ENCODE measurements around the gene PAM. TPM values are rescaled to one million over a fixed set of nuclear protein-coding genes. Genes with fewer than 3 reads are reported as not detected.
"Not testable (repeated sequence)": the region's sequence is repeated elsewhere in the genome, so short reads cannot be mapped to it uniquely, and the experiment has no call there.

Gene PAM
- total and polyA plus RNA-seq, 12 donors = 234 to 580 (median 397) TPM

GRCh38 chr5:102743900-102744299 is 11.2 kb upstream of the PAM start:
- WGBS, 4 donors = 90 to 93% (median 93%) methylated on average over 4 of the region's 4 CpGs
- Histone ChIP-seq H3K36me3 (replicated peaks in 1 of 2) (no peaks in the 10 kb centered on the region), H3K27ac (no peak overlapping the region), H3K27me3 (no peaks in the 10 kb centered on the region), H3K9me3 (replicated peaks in 1 of 3) (no peaks in the 10 kb centered on the region), H3K4me3 (no peak overlapping the region), H3K4me1 (replicated peaks in 1 of 2) (no peaks in the 10 kb centered on the region)
- no peak for DNase-seq
- TF ChIP-seq POLR2A (IDR thresholded peaks at IDR 0.05) = no peak
- no peak for TF ChIP-seq CTCF (IDR thresholded peaks at IDR 0.05)
- intact Hi-C loops (cut with DNase I) = no loop called here

DNA sequence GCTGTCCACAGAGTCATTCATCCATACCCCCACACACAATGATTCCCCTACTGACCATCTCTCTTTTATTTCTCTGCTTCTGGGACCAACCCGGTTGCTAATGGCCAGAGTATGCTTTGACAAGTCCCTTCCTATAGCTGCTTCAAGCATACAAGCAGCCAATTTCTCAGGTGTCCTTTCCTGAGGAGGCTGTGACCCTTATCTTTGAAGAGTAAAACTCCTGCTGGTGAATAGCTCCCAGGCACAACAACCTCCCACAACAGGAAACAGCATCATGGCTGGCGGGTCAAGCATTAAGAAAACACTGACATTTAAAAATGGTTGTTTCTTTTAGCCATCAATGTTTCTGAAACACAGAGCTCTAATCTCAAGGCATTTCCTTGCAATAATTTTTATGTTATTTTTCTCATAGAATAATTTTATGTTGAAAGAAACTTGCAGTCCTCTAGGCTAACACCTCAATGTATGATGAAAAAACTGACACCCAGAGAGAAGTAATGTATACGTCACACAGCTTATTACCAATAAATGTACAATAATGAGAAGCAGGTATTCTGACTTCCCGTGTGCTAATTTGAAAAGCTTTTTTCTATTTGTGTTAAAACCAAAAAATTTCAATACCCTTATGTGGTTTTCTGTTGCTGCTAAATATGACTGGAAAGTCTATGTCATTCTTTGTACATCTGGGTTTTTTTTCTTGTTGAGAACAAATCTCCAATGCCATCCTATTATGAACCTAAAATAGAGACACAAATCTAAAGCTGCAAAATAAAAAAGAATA is 7.5 kb upstream of the PAM start:
- H3K9me3 ChIP-seq (replicated peaks in 1 of 3) = no peaks in the 10 kb centered on the region
- WGBS, 4 donors = 79 to 92% (median 82%) methylated on average over 4 of the region's 4 CpGs
- no peak for TF ChIP-seq CTCF (IDR thresholded peaks at IDR 0.05)
- TF ChIP-seq POLR2A (IDR thresholded peaks at IDR 0.05) = no peak
- H3K27me3 ChIP-seq = no peaks in the 10 kb centered on the region
- no peak overlapping the region for H3K27ac ChIP-seq
- no peak for DNase-seq
- intact Hi-C loops (cut with DNase I) = no loop called here
- H3K4me3 ChIP-seq = no peak overlapping the region
- H3K4me1 ChIP-seq (replicated peaks in 1 of 2) = no peaks in the 10 kb centered on the region
- no peaks in the 10 kb centered on the region for H3K36me3 ChIP-seq (replicated peaks in 1 of 2)

- H3K36me3 ChIP-seq (replicated peaks in 1 of 2) = no peaks in the 10 kb centered on the region
- H3K4me3 ChIP-seq = no peak overlapping the region
- H3K4me1 ChIP-seq (replicated peaks in 1 of 2) = peaks cover 3 to 6% of the 10 kb centered on the region in 2 donors
- no peaks in the 10 kb centered on the region for H3K27me3 ChIP-seq
- intact Hi-C loops (cut with DNase I) = no loop called here
- DNase-seq = no peak
- H3K27ac ChIP-seq = no peak overlapping the region
- 83 to 85% (median 85%) methylated on average over 5 of the region's 5 CpGs for WGBS, 4 donors
- no peaks in the 10 kb centered on the region for H3K9me3 ChIP-seq (replicated peaks in 1 of 3)
- TF ChIP-seq CTCF (IDR thresholded peaks at IDR 0.05) (no peak), POLR2A (IDR thresholded peaks at IDR 0.05) (no peak)
Measured at GRCh38 chr5:102749416-102750030, 5.6 kb upstream of the PAM start.

DNA sequence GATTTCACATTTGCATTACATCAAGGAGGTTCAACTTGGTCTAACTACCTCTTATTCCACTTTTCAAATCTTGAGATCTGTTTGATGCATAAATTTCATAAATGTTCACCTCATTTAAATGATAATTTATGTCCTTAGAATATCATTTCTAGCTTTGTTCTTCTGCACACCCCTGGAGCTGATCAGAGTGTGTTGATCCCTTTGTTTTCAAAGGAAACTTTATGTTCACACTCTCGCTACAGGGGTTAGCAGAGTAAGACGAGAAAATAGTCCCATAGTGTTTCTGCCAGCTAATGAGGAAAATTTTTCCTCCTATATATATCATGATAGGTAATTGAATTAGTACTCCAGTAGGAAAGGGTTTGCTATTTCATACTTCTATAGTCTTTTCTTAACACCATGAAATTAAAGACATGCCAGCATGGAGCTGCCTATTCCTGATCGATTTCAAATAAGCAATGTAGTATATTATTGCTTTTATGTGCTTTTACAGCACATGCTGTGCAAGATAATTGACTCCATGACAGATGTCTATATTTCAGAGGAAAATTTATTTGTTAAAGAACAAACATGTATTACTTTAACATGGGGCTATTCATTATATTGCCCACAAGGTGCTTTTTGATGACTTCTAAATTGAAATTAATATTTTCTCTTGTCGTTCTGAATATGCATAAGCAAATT is 4.8 kb upstream of the PAM start:
- TF ChIP-seq POLR2A (IDR thresholded peaks at IDR 0.05) = no peak
- Histone ChIP-seq H3K4me3 (no peak overlapping the region), H3K27me3 (no peaks in the 10 kb centered on the region), H3K9me3 (replicated peaks in 1 of 3) (no peaks in the 10 kb centered on the region), H3K36me3 (replicated peaks in 1 of 2) (no peaks in the 10 kb centered on the region), H3K27ac (no peak overlapping the region), H3K4me1 (replicated peaks in 1 of 2) (peaks cover 5 to 6% of the 10 kb centered on the region in 2 donors)
- intact Hi-C loops (cut with DNase I) = no loop called here
- 86 to 94% (median 91%) methylated on average over 4 of the region's 4 CpGs for WGBS, 4 donors
- no peak for DNase-seq

GRCh38 chr5:102751903-102752376 is 3.2 kb upstream of the PAM start:
- H3K27me3 ChIP-seq; H3K9me3 ChIP-seq (replicated peaks in 1 of 3); intact Hi-C loops (cut with DNase I); H3K4me3 ChIP-seq; DNase-seq; H3K36me3 ChIP-seq (replicated peaks in 1 of 2); H3K27ac ChIP-seq: not testable (repeated sequence)
- H3K4me1 ChIP-seq (replicated peaks in 1 of 2) = peaks cover 12 to 14% of the 10 kb centered on the region in 2 donors
- 86 to 100% (median 95%) methylated on average over 3 to 32 of the region's 32 CpGs for whole genome bisulfite sequencing, 4 donors
